Ascending aorta (tissue), 2 donors: Measurements from ENCODE around the gene NCOA5. TPM values are rescaled to one million over a fixed set of nuclear protein-coding genes. Genes with fewer than 3 reads are reported as not detected.
A peak's percentile ranks its signal among the peaks of the same experiment; 100 is the strongest.
"Not testable (repeated sequence)": the region's sequence is repeated elsewhere in the genome, so short reads cannot be mapped to it uniquely, and the experiment has no call there.

ENCODE experiments used
- DNase-seq, 2 donors: peaks; one replicate each; pipeline ENCODE4 v3.0.0-alpha.2; 2019; ENCODE audit warnings: low spot score in 2 of 2
- H3K27ac ChIP-seq, 2 donors: fragments of 200-600 bp; sonication (generic); one replicate each; pipeline ENCODE4 v1.5.1; 2016 to 2017; ENCODE audit warnings: mild to moderate bottlenecking in 1 of 2
- H3K27me3 ChIP-seq: fragments of 200-600 bp; sonication (generic); one replicate; pipeline ENCODE4 v1.5.1; 2017
- H3K36me3 ChIP-seq, 2 donors: fragments of 200-600 bp; sonication (generic); one replicate each; pipeline ENCODE4 v1.5.1; 2016
- H3K4me1 ChIP-seq, 2 donors: fragments of 200-600 bp; sonication (generic); one replicate each; pipeline ENCODE4 v1.5.1; 2016 to 2017; ENCODE audit warnings: mild to moderate bottlenecking in 1 of 2
- H3K4me3 ChIP-seq, 2 donors: fragments of 200-600 bp; sonication (generic); one replicate each; pipeline ENCODE4 v1.5.1; 2016 to 2017; ENCODE audit warnings: mild to moderate bottlenecking in 1 of 2
- H3K9me3 ChIP-seq, 2 donors: fragments of 200-600 bp; sonication (generic); one replicate each; pipeline ENCODE4 v1.5.1; 2016
- intact Hi-C: fragments of 100-400 bp; cut with DNase I; formaldehyde crosslinking; loops from one replicate; pipeline ENCODE4 v1.15.1; 2023
- total RNA-seq: library from RNA; depleted of rRNA; stranded (reverse); fragments of >200 nt; gene quantifications from one replicate; pipeline ENCODE4 v1.1.0, GENCODE V29; 2016
- TF ChIP-seq, protein P1 (sequence below), 3 experiments: fragments of 200-600 bp in 2 of 3; fragments of 450-650 bp in 1 of 3; sonication (generic) in 2 of 3; IDR thresholded peaks; one replicate each; pipeline ENCODE4 v1.5.1; 2016 to 2019; ENCODE audit warnings: antibody characterized with exemption in 3 of 3, mild to moderate bottlenecking in 1 of 3, moderate library complexity in 1 of 3

NCOA5 gene
- total RNA-seq, 1 donor from 2014 or later, result 70.4 TPM

GRCh38 chr20:46099491-46100287 lies 9.9 kb upstream of the NCOA5 start:
- intact Hi-C loops, result no loop called here
- TF ChIP-seq, protein P1, sequence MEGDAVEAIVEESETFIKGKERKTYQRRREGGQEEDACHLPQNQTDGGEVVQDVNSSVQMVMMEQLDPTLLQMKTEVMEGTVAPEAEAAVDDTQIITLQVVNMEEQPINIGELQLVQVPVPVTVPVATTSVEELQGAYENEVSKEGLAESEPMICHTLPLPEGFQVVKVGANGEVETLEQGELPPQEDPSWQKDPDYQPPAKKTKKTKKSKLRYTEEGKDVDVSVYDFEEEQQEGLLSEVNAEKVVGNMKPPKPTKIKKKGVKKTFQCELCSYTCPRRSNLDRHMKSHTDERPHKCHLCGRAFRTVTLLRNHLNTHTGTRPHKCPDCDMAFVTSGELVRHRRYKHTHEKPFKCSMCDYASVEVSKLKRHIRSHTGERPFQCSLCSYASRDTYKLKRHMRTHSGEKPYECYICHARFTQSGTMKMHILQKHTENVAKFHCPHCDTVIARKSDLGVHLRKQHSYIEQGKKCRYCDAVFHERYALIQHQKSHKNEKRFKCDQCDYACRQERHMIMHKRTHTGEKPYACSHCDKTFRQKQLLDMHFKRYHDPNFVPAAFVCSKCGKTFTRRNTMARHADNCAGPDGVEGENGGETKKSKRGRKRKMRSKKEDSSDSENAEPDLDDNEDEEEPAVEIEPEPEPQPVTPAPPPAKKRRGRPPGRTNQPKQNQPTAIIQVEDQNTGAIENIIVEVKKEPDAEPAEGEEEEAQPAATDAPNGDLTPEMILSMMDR (IDR thresholded peaks at IDR 0.05), result peak in 1 of 3 experiments; percentile 28
- no peak overlapping the region for H3K27ac ChIP-seq
- peak overlapping the region in 1 of 2 donors; percentile 38 for H3K4me3 ChIP-seq
- no peaks in the 10 kb centered on the region for H3K27me3 ChIP-seq
- no peaks in the 10 kb centered on the region for H3K9me3 ChIP-seq
- DNase-seq, result no peak
- H3K4me1 ChIP-seq, result no peaks in the 10 kb centered on the region
- H3K36me3 ChIP-seq, result no peaks in the 10 kb centered on the region

- Histone ChIP-seq H3K9me3 (no peaks in the 10 kb centered on the region), H3K4me1 (peaks cover 0 to 6% of the 10 kb centered on the region in 2 donors), H3K27me3 (no peaks in the 10 kb centered on the region), H3K36me3 (no peaks in the 10 kb centered on the region), H3K4me3 (no peak overlapping the region), H3K27ac (no peak overlapping the region)
- intact Hi-C loops, result no loop called here
- TF ChIP-seq, protein P1 (IDR thresholded peaks at IDR 0.05), result no peak
- no peak for DNase-seq
Measured at GRCh38 chr20:46093531-46093930, 3.8 kb upstream of the NCOA5 start.

DNA sequence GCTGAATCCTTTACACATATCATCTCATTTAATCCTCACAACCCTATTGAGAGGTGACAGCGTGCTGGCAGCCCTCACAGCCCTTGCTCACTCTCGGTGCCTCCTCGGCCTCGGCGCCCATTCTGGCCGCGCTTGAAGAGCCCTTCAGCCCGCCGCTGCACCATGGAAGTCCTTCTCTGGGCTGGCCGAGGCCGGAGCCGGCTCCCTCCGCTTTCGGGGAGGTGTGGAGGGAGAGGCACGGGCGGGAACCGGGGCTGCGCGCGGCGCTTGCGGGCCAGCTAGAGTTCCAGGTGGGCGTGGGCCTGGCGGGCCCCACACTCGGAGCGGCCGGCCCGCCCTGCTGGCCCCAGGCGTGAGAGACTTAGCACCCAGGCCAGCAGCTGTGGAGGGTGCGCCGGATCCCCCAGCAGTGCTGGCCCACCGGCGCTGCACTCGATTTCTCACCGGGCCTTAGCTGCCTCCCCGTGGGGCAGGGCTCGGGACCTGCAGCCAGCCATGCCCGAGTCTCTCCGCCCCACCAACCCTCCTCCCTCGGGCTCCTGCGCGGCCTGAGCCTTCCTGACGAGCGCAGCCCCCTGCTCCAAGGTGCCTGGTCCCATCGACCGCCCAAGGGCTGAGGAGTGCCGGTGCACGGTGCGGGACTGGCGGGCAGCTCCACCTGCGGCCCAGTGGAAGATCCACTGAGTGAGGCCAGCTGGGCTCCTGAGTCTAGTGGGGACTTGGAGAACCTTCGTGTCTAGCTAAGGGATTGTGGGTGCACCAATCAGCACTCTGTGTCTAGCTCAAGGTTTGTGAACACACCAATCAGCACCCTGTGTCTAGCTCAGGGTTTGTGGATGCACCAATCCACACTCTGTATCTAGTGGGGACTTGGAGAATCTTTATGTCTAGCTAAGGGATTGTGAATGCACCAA lies 2.1 kb upstream of the NCOA5 start:
- H3K4me3 ChIP-seq, intact Hi-C loops, DNase-seq, H3K27ac ChIP-seq, H3K27me3 ChIP-seq, H3K9me3 ChIP-seq, H3K36me3 ChIP-seq: not testable (repeated sequence)
- peaks cover 3 to 20% of the 10 kb centered on the region in 2 donors for H3K4me1 ChIP-seq

DNA sequence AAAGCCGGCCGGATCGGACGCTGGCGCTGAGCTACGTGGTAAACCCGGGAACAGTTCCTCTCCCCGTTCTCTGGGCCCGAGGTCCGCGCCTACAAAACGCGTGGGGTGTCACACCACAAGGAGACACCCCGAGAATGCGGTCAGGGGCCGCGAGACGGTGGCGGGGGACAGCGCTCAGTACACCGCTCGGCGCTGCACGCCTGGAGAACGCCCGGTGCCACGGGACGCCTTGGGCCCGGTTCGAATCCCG lies 670 bp downstream of the NCOA5 start:
- Histone ChIP-seq H3K27me3 (no peaks in the 10 kb centered on the region), H3K36me3 (no peaks in the 10 kb centered on the region), H3K4me3 (peak overlapping the region; percentile 75 to 97), H3K27ac (peak overlapping the region; percentile 99), H3K9me3 (no peaks in the 10 kb centered on the region), H3K4me1 (peaks cover 3 to 42% of the 10 kb centered on the region in 2 donors)
- DNase-seq, result no peak
- TF ChIP-seq, protein P1 (IDR thresholded peaks at IDR 0.05), result no peak
- intact Hi-C loops, result loop anchor here (2.0 to 5.0 kb wide), 3 partner anchors 297 to 600 kb away; partner anchors contain the start of genes DNTTIP1, TP53RK and WFDC3

DNA sequence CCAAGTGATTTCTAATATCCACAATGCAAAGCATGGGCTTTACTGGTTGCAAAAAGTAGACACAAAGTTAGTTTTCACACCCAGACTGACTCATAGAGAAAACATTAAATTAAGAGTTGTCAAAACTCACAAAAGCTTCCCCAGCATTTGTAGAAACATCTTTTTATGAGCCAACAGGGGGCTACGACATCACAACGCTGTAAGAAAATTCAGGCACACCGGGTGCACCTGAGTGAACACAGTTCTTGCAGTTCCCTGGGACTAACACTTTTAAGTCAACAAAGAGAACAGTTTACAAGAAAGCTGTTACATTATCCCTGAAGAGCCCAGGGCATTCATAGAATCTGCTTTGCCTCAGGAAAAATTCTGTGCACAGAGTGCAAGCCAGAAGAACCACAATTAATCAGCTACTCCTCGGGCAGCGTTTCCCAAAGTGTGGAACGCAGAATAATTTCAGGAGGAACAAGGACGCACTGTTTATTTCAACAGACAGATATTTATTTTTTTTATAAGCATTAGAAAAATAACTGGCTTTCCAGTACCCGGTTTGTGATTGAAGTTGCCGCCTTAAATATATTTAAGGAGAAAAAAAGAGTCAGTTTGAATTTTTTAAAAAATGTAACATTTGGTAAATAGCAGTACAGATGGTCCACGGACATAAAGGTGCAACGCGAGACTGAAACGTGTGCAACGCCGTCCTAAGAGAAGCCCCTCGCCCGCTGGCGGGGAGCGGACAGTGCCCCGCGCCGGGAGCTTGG lies 1.2 kb downstream of the NCOA5 start:
- Histone ChIP-seq H3K4me1 (peaks cover 3 to 47% of the 10 kb centered on the region in 2 donors), H3K36me3 (no peaks in the 10 kb centered on the region), H3K4me3 (peak overlapping the region; percentile 75 to 97), H3K27me3 (no peaks in the 10 kb centered on the region), H3K9me3 (no peaks in the 10 kb centered on the region), H3K27ac (peak overlapping the region; percentile 99)
- TF ChIP-seq, protein P1 (IDR thresholded peaks at IDR 0.05), result no peak
- intact Hi-C loops, result loop anchor here (2.0 to 5.0 kb wide), 3 partner anchors 296 to 600 kb away; partner anchors contain the start of genes DNTTIP1, TP53RK and WFDC3
- DNase-seq, result no peak
